PFSK-1 (cell line): ENCODE data around the gene ARL3.

Experiments used
- TAF1 ChIP-seq: IDR thresholded peaks from 2 replicates; pipeline ENCODE4 v1.6.1; 2012; ENCODE audit warnings: low read length, control low read depth, borderline replicate concordance; ENCODE audit not compliant: insufficient read depth
- TF ChIP-seq, protein P1 (sequence below), 2 experiments: IDR thresholded peaks; 2 replicates each; pipeline versions ENCODE4 v1.6.1 to v1.8.0; 2011 to 2012; ENCODE audit warnings: low read depth in 2 of 2, low read length in 2 of 2, control low read depth in 1 of 2, inconsistent platforms in 1 of 2, mild to moderate bottlenecking in 1 of 2, moderate library complexity in 1 of 2; ENCODE audit not compliant: insufficient read depth in 1 of 2

DNA sequence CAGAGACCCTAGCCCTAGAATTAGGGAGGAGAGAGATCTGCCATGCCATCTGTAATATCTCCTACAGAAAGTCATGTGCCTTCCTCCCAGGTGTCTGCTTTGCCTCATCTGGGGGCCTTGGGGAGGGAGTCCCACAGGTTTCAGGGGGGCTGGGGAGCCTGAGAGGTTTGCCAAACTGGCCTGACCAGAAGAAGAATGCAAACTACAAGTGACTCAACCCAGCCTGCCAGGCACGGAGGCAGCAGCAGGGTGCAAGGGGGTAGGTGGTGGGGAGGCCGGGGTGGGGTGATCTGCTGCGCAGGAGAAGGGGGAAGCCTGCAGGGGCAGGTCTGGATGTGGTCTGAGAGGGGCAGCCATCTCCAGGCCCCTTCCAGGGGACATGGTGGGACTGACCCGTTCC is 79.5 kb downstream of the ARL3 start:
- no peak for TF ChIP-seq TAF1
- TF ChIP-seq, protein P1, sequence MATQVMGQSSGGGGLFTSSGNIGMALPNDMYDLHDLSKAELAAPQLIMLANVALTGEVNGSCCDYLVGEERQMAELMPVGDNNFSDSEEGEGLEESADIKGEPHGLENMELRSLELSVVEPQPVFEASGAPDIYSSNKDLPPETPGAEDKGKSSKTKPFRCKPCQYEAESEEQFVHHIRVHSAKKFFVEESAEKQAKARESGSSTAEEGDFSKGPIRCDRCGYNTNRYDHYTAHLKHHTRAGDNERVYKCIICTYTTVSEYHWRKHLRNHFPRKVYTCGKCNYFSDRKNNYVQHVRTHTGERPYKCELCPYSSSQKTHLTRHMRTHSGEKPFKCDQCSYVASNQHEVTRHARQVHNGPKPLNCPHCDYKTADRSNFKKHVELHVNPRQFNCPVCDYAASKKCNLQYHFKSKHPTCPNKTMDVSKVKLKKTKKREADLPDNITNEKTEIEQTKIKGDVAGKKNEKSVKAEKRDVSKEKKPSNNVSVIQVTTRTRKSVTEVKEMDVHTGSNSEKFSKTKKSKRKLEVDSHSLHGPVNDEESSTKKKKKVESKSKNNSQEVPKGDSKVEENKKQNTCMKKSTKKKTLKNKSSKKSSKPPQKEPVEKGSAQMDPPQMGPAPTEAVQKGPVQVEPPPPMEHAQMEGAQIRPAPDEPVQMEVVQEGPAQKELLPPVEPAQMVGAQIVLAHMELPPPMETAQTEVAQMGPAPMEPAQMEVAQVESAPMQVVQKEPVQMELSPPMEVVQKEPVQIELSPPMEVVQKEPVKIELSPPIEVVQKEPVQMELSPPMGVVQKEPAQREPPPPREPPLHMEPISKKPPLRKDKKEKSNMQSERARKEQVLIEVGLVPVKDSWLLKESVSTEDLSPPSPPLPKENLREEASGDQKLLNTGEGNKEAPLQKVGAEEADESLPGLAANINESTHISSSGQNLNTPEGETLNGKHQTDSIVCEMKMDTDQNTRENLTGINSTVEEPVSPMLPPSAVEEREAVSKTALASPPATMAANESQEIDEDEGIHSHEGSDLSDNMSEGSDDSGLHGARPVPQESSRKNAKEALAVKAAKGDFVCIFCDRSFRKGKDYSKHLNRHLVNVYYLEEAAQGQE (IDR thresholded peaks at IDR 0.05; ENCODE audit: insufficient read depth in 1 of 2, low read depth in 2 of 2, low read length in 2 of 2), result no peak
